Glutamatergic neuron (in vitro differentiated cells): Measurements from ENCODE around the gene SOAT1. TPM values are rescaled to one million over a fixed set of nuclear protein-coding genes. Genes with fewer than 3 reads are reported as not detected.

ENCODE experiments used
- DNase-seq: peaks from one replicate; pipeline ENCODE4 v3.0.0; 2022
- H3K27ac Mint-ChIP-seq: one replicate; pipeline ENCODE4 v1.8.0; 2020; ENCODE audit warnings: mild to moderate bottlenecking, mixed read lengths, inconsistent platforms; ENCODE audit not compliant: unreplicated experiment
- H3K27me3 Mint-ChIP-seq: one replicate; pipeline ENCODE4 v1.8.0; 2020; ENCODE audit warnings: mild to moderate bottlenecking, moderate library complexity, mixed read lengths, inconsistent platforms; ENCODE audit not compliant: unreplicated experiment
- H3K36me3 Mint-ChIP-seq: one replicate; pipeline ENCODE4 v1.8.0; 2020; ENCODE audit warnings: mild to moderate bottlenecking, mixed read lengths, inconsistent platforms; ENCODE audit not compliant: unreplicated experiment
- H3K4me1 Mint-ChIP-seq: one replicate; pipeline ENCODE4 v1.8.0; 2020; ENCODE audit warnings: mild to moderate bottlenecking, low read depth, mixed read lengths, inconsistent platforms; ENCODE audit not compliant: unreplicated experiment
- H3K4me3 Mint-ChIP-seq: one replicate; pipeline ENCODE4 v1.8.0; 2020; ENCODE audit warnings: mild to moderate bottlenecking, mixed read lengths, inconsistent platforms; ENCODE audit not compliant: unreplicated experiment
- H3K9me3 Mint-ChIP-seq: one replicate; pipeline ENCODE4 v1.8.0; 2020; ENCODE audit warnings: mild to moderate bottlenecking, moderate library complexity, mixed read lengths, inconsistent platforms; ENCODE audit not compliant: unreplicated experiment
- CTCF ChIP-seq: fragments of 200-600 bp; sonication (generic); IDR thresholded peaks from one replicate; pipeline ENCODE4 v1.5.0; 2021; ENCODE audit not compliant: partially characterized antibody, unreplicated experiment
- total RNA-seq: library from RNA; stranded (reverse); fragmentation: NEBNext Ultra II Directional; extraction: Animal tissue kit (Norgen Biotek cat#: 25700); gene quantifications from one replicate; pipeline ENCODE4 v1.2.1, GENCODE V29; 2021; ENCODE audit not compliant: unreplicated experiment

The SOAT1 gene
- total RNA-seq, 1 donor from 2014 or later = 5.9 TPM

GRCh38 chr1:179296356-179297104 lies 2.9 kb downstream of the SOAT1 start:
- H3K27me3 Mint-ChIP-seq = peaks cover 7% of the 10 kb centered on the region
- H3K36me3 Mint-ChIP-seq = no peaks in the 10 kb centered on the region
- no peak for TF ChIP-seq CTCF
- DNase-seq = no peak
- H3K4me3 Mint-ChIP-seq = no peak overlapping the region
- H3K27ac Mint-ChIP-seq = no peak overlapping the region
- peaks cover 2% of the 10 kb centered on the region for H3K4me1 Mint-ChIP-seq
- no peaks in the 10 kb centered on the region for H3K9me3 Mint-ChIP-seq

GRCh38 chr1:179297105-179297378 lies 3.4 kb downstream of the SOAT1 start:
- H3K27me3 Mint-ChIP-seq = peaks cover 5% of the 10 kb centered on the region
- TF ChIP-seq CTCF = no peak
- H3K4me3 Mint-ChIP-seq = no peak overlapping the region
- no peaks in the 10 kb centered on the region for H3K36me3 Mint-ChIP-seq
- no peak overlapping the region for H3K27ac Mint-ChIP-seq
- no peaks in the 10 kb centered on the region for H3K9me3 Mint-ChIP-seq
- H3K4me1 Mint-ChIP-seq = peaks cover 2% of the 10 kb centered on the region
- no peak for DNase-seq

- Mint-ChIP-seq H3K4me3 (no peak overlapping the region), H3K4me1 (peaks cover 2% of the 10 kb centered on the region)
Measured at GRCh38 chr1:179298952-179299351, 5.4 kb downstream of the SOAT1 start.

GRCh38 chr1:179300112-179300511 lies 6.5 kb downstream of the SOAT1 start:
- no peak for TF ChIP-seq CTCF
- H3K9me3 Mint-ChIP-seq = no peaks in the 10 kb centered on the region
- no peak for DNase-seq
- H3K36me3 Mint-ChIP-seq = no peaks in the 10 kb centered on the region
- H3K27ac Mint-ChIP-seq = no peak overlapping the region
- H3K4me1 Mint-ChIP-seq = no peaks in the 10 kb centered on the region
- H3K4me3 Mint-ChIP-seq = no peak overlapping the region
- H3K27me3 Mint-ChIP-seq = peaks cover 2% of the 10 kb centered on the region

More at GRCh38 chr1:179298952-179299351, 5.4 kb downstream of the SOAT1 start:
- no peak for DNase-seq
- Mint-ChIP-seq H3K9me3 (no peaks in the 10 kb centered on the region), H3K27me3 (peaks cover 5% of the 10 kb centered on the region), H3K27ac (no peak overlapping the region), H3K36me3 (no peaks in the 10 kb centered on the region)
- no peak for TF ChIP-seq CTCF

- H3K36me3 Mint-ChIP-seq = no peaks in the 10 kb centered on the region
- TF ChIP-seq CTCF = no peak
- H3K27ac Mint-ChIP-seq = no peak overlapping the region
- no peaks in the 10 kb centered on the region for H3K27me3 Mint-ChIP-seq
- H3K9me3 Mint-ChIP-seq = no peaks in the 10 kb centered on the region
- H3K4me1 Mint-ChIP-seq = peaks cover 1% of the 10 kb centered on the region
- H3K4me3 Mint-ChIP-seq = no peak overlapping the region
- DNase-seq = no peak
Measured at GRCh38 chr1:179302070-179302469, 8.5 kb downstream of the SOAT1 start.
